HK-2 (cell line): Measurements from ENCODE around the gene SLC19A1.

Experiments used
- DNase-seq: peaks from one replicate; pipeline ENCODE4 v3.0.0-alpha.2; 2018; ENCODE audit not compliant: unreplicated experiment

The SLC19A1 gene

GRCh38 chr21:45542242-45542666 lies at the start of gene SLC19A1:
TSS of gene SLC19A1 (minus strand) at chr21:45542440. CDS start at chr21:45537959, 4,481 bp downstream.
- peak; percentile 47 for DNase-seq

GRCh38 chr21:45591619-45592207 lies 49.5 kb upstream of the SLC19A1 start:
- no peak for DNase-seq

GRCh38 chr21:45590726-45591618 lies 48.7 kb upstream of the SLC19A1 start:
- no peak for DNase-seq

- DNase-seq: no peak
Observed at GRCh38 chr21:45590246-45590725, 48.0 kb upstream of the SLC19A1 start.

GRCh38 chr21:45589686-45590245 lies 47.5 kb upstream of the SLC19A1 start:
- no peak for DNase-seq

GRCh38 chr21:45588871-45589491 lies 46.7 kb upstream of the SLC19A1 start:
- no peak for DNase-seq

- no peak for DNase-seq
Observed at GRCh38 chr21:45588086-45588825, 46.0 kb upstream of the SLC19A1 start.

GRCh38 chr21:45586289-45586858 lies 44.1 kb upstream of the SLC19A1 start:
- DNase-seq: no peak

GRCh38 chr21:45584786-45585185 lies 42.5 kb upstream of the SLC19A1 start:
- no peak for DNase-seq

GRCh38 chr21:45583831-45584509 lies 41.7 kb upstream of the SLC19A1 start:
- no peak for DNase-seq

- DNase-seq: no peak
Observed at GRCh38 chr21:45582128-45582527, 39.9 kb upstream of the SLC19A1 start.

- no peak for DNase-seq
Observed at GRCh38 chr21:45581322-45581712, 39.1 kb upstream of the SLC19A1 start.

- DNase-seq: no peak
Observed at GRCh38 chr21:45580576-45581321, 38.5 kb upstream of the SLC19A1 start.

GRCh38 chr21:45580181-45580575 lies 37.9 kb upstream of the SLC19A1 start:
- DNase-seq: no peak

- DNase-seq: no peak
Observed at GRCh38 chr21:45579383-45580180, 37.3 kb upstream of the SLC19A1 start.

- no peak for DNase-seq
Observed at GRCh38 chr21:45578811-45579381, 36.7 kb upstream of the SLC19A1 start.

GRCh38 chr21:45578176-45578801 lies 36.0 kb upstream of the SLC19A1 start:
- DNase-seq: no peak

GRCh38 chr21:45577801-45578175 lies 35.5 kb upstream of the SLC19A1 start:
- DNase-seq: no peak
